ENCODE measurements around the gene MAST4.

MAST4 gene

DNA sequence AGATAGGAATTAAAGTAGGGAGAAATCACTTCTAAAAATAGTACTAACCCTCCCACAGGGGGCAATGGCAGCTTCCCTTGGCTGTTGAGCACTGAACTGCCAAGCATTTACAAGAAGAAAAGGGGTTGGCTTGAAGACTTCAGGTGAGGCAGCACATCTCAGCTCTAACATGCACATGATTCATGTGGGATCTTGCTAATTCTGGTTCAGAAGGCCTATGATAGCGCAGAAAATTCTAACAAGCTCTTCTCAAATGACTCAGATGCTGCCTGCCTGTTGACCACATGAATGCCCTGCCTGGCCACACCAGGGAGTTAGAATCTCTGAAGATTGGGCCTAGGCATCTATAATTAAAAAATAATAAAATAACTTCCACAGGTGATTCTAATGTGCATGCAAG is 577.8 kb downstream of the MAST4 start:
- no peak for DNase-seq

DNA sequence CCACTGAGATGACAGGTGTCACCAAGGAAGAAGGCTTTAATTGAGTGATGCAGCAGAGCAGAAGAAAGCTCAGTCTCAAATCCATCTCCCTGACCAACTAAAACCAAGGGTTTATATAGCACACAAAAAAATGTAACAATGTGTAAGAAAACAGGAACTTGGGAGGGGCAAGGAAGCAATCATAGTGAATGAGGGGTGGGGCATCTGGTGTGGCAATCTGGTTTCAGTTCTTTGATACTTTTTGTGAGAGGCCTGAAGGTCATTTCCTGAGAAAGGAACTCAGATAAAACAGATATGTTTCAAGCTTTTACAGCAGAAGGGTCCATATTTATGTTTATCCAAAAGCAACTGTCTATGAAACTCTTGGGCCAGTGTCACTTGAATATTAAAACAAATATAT is 580.7 kb downstream of the MAST4 start:
- DNase-seq, result no peak

DNA sequence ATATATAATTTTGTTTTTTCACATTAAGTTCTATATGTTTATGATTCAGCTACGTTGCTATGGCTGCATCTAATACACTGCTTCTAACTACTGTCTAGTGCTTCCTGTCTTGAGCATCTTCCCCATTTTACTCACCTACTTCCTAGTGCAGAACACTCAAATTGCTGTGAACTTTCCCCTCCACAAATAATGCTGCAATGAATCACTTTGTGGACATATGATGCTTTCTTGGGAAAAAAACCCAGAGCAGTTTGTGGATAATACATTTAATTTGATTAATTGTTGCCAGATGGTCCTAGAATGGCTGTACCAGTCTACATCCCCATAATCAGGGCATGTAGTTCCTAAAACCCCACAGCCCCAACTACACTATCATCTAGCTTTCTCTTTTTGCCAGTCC is 581.9 kb downstream of the MAST4 start:
- no peak for DNase-seq

DNA sequence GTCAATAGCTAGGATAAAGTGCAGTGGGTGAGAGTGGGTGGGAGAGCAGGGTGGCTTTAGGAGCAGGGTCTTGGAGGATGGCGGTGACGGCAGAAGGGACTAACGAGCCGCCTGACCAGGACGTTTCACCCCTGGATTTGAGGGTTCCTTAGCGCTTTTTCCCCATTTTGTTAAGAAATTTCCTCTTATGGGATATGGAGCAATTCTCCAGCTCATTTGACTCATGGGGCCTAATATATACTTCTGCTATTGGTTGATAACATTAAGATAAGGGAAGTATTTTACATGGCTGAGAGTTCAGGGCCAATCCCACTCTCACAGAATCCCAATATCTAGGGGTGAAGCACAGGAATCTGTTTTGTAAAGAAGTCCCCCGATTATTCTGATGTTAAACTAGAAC is 582.8 kb downstream of the MAST4 start:
- no peak for DNase-seq

DNA sequence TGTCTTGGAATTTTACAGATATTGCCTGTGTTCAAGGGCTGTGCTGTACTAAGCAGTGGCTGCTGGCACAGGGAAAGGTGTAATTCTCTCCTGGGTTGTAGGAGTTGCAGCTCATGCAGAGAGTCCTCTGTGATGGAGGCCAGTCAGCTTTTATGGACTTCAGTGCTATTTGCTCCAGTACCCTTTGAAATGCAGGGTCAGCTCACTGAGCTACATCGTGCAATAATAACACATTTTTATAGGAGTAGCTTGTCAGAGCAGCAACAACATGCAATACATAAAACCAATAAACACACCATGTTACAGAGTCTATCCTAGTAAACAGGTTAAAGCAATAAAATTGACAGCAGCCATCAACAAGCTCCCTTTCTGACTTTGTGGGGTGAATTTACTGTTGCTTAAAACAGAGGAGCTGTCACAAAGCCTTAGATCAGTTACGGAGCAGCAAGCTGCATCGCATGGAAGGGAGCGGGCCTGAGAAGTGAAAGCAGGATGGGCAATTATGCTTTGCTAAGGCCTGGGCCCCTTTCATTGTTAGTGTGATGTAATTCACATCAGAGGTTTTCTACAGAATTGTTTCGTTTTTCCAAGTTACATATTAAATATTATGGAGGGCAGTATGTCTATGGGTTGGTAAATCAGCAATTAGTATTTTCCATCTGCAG is 583.6 kb downstream of the MAST4 start:
- no peak for DNase-seq

DNA sequence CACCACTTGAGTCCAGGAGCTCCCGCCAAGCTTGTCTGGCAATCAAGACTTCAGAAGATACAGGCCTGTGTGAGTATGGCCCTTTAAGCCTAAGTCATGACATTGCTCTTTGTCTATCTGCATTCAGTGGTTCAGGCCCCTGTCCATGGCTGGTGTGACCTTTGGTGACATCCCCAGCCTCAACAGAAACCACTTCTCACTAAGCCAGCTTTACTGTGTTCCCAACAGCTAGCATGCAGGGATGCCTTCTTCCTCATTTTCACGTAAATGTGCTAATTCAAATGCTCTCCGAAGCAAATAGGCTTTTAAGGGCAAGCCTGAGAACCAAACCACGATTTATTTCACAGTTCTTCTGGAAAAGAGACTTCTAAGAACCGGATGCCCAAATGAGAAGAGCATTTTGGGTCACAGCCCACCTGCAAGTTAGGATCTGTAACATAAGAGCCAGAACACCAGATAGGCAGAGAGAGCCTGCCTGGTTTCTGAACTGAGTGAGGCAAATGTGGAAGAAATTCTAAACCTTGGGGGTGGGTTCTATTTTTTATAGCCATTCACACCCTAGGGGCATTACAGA is 585.5 kb downstream of the MAST4 start:
- no peak for DNase-seq

DNA sequence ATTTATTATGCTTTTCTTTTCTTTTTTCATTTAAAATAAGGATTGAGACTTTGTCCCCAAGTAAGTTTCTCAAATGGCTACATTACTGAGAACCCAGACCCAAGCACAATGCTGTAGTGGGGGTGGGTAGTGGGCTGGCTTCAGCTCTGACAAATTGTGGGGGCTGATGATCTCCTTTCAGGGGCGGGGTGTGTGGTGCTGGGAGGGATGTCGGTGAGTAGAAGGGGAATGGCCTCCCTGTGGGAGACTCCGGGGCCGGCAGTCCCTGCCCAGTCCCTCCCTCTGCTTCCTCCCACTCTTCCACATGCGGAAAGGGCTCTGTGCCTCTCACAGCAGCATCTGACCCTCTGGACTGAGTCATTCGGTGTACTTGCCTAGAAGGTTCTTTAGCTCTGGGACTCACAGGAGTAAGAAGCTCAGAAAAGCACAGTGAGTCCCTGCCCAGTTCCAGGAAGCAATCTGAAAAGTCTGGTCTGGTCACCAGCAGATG is 586.2 kb downstream of the MAST4 start:
- no peak for DNase-seq

DNA sequence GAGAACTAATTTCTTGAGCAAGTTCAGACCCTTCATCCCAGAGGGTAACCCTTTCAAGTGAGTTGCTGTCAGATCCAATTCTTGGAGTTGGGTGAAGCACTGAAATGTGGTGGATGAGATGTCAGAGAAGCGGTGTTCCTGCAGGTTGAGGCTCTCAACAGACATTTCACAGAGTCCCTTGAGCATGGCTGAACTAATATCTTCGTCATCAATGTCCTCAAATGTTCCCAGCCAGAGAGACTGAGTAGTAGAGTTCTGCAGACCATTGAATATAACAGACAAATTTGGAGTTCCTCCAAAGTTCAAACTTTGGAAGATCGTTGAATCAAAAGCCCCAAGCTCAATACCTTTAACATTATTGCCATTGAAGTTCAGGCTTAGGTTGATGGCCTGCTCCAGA is 587.7 kb downstream of the MAST4 start:
- DNase-seq, result no peak

DNA sequence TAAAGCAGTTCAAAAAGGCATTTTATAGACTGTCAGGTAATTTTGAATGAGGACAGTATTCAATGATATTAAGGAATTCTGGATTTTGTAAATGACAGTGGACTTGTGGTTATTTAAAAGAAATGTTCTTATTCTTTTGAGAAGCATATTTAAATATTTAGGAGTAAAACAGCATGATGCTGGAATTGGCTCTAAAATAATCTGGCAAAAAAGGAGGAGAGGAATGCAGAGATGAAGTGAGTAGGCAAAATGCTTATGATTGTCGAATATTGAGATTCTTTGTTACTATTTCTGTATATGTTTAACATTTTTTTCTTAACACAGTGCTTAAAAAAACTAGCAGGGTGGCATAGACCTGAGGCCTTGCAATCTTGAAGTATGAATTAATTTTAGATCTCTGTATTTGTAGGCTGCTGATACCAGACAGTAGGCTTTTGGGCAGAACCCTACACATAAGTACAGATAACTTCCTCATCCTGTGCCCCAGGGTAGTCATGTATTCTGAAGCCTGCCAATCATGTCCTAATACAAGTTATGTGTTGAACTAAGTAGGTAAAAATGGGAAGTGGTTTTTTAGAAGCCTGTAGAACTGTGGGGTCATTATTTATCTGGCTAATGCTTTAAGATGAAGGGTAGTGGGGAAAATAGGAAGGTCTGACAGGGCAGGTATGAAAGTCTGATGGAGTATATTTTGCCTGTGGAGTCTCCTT is 591.0 kb downstream of the MAST4 start:
- no peak for DNase-seq

DNA sequence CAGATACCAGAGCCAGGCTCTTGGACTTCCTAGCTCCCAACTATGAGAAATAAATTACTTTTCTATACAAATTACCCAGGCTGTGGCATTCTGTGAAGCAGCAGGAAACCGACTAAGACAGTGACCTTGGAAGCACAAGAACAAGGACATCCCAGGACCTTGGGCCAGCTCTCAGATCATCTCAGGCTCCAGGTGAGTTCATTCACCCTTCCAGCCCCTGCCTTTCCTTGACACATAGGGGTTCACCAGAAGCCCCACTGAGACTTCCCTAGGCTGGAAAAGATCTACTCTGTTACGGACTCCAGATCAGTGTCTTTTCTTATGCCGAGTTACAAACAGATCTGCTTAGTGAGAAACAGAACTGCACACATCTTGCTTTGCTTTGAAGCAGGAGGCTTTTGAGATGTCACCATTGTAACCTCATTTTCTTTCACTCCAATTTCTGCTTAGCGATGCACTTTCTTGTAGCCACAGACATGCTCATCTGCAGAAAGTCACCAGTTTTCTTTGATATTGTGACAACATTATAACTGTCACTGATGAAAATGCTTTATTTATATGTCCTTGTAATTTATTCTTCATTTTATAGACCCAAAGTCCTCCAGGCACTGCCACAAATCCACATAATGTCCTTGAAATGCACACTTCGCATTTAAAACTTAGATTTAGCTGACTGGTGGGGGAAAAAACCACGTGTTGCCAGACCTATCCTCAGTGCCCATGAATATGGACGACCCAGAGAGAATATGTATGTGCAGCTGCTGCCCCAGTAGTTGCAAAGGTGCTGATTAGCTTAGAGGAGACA is 592.3 kb downstream of the MAST4 start:
- no peak for DNase-seq

DNA sequence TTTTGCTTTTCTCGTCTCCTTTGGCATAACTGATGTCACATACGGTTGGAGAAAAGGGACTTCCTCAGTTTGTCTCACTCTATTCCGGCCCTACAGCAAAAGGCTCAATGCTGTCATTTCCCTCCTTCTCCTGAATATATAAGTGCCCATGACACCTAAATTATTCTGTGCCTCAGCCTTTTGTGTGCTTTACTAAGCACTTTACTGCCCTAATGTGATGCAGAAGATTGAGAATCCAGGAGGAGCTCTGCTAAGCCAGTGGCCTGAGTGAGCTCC is 592.8 kb downstream of the MAST4 start:
- DNase-seq, result no peak

DNA sequence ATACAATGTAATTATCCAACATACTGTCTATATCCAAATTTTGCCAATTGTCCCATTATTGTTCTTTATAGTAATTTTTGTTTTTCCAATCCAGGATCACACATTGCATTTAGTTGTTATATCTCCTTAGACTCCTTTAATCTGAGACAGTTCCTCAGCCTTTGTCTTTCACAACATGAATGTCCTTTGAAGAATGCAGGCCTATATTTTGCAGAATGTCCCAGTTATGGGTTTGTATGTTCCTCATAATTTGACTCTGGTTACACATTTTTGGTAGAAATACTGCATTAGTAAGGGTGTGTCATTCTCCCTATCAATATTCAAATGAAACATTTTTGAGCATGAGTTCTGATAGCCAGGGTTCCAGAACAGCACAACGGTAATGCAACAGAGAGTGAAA is 593.7 kb downstream of the MAST4 start:
- DNase-seq, result no peak

DNA sequence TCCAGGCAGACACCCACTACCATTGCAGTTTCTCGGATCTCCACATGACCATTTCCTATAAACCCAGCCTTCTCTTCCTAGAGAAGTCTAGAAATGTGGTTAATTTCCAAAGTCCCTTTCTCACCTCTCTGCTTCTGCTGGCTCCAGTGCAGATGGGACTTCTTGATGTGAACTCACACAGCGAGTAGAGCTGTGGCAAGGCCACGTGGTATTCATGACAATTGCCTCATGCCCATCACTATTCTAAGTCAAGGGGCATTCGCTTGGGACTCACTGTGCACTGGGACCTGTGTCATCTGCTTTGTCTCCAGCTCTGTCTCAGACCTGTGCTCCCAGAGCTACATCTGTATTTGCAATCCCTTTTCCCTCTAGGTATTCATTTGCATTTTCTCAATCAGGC is 594.2 kb downstream of the MAST4 start:
- DNase-seq, result no peak

DNA sequence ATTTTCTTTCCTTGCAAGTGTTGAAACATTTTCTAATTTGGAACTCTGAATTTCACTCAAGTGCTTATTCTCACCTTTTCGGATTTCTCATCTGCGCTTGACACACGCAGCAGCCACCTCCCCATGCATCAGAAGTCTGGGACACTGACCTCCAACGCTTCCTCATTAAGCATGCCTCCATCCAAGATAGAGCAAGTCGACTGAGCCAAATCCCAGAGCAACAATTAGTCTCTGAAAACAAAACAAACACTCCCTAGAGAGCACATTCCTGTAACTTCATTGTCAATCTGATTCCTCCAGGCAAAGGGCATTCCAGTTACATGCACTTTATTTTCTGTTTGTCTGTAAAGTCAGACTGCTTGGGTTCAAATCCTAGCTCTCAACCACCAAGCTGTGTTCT is 594.7 kb downstream of the MAST4 start:
- no peak for DNase-seq

DNA sequence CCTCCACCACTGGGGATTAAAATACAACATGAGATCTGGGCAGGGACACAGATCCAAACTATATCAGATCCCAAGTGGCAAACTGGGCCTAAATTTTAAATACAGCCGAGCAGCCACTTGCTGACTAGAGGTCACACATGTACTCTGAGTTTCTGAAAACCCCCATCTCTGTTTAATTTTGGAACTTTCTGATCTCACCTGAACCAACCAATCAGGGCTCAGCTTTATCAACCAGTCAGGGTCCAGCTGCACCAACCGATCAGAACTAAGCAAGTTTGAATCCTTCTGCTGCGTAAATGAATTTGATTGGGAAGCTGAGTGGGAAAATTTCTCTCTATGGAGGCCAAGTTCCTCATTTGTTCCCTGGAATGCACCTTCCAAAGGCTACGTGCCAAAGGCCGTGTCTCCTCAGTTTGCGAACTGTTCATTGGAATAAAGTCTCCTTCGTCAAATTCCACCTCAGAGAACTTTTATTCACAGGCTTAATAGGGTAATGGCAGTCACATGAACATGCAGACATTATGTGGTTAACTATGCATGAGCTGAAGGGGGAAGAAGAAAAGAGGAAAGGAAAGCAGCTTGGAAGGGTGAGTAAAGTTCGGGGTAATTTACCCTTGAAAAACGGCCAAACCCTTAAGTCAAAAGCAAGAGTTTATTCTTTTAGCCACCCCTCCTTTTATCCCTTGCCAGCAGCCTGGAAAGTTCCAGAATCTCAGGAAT is 596.7 kb downstream of the MAST4 start:
- no peak for DNase-seq

DNA sequence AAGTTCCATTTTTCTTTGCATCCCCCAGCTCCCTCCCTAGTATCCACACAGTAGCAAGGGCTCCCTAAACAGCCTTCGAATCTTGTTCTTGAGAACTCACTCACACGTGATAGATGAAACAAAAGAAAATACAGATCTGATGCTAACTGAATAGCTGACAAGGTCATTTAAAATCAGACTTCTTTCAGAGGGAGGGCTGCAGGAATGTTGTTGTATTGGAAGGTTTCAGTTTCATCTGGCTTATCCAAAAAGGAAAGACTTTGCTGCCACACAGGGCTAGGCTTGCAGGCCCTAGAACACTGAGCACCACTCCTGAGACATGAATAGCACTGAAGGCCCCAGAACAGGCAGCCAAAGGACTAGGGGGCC is 597.2 kb downstream of the MAST4 start:
- DNase-seq, result no peak

DNA sequence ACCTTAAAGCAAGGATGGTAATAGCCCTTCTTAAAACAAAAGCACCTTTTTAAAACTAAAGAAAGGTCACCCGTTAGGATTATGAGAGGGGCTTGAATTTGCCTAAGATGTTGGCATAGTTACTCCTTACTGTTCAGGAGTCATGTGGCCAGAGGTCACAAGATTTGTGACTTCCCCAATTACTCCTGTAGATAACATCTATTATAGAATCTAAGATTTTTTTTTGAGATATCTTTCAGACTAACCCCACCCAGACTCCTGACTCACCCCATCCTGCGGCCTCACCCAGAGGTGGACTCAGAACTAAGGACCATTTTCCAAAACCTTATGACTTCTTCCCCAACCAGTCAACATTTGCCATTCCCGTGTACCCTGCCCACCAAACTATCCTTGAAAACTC is 598.0 kb downstream of the MAST4 start:
- DNase-seq, result no peak

DNA sequence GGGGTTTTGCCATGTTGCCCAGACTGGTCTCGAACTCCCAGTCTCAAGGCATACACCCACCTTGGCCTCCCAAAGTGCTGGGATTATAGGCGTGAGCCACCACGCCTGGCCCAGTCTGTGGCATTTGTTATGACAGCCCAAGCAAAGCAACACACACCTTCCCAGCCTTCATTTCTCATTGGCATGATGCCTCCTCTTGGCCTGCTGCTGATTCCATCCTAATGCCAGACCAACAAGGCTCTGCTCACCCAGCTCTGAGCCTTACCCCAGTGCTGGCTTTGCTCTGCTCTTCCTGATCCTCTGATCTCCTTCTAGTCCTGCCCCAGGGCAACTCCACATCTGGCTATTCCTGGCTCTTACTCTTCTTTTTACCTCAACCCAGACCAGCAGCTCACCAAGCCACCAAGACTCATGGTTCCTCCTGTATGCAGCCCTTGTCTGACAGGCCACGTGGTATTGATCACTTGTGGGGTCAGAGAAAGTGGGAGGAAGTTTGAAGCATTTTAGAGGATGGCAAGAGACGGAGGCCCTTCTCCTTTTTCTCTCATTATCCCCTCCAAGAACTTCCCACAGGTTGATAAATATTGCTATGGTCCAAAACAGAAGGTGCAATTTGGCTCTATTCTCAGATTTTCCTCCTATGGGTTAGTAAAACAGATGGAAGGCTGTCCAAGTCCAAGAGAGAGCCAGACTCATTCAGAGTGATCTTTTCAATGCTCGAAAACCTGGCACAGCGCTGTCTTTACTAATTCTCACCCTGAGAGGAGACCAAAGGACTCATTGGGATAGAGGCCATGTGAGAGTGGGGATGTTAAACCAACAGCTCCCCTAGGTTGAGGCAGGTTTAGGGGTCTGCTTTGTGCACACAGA is 599.4 kb downstream of the MAST4 start:
- DNase-seq, result no peak

DNA sequence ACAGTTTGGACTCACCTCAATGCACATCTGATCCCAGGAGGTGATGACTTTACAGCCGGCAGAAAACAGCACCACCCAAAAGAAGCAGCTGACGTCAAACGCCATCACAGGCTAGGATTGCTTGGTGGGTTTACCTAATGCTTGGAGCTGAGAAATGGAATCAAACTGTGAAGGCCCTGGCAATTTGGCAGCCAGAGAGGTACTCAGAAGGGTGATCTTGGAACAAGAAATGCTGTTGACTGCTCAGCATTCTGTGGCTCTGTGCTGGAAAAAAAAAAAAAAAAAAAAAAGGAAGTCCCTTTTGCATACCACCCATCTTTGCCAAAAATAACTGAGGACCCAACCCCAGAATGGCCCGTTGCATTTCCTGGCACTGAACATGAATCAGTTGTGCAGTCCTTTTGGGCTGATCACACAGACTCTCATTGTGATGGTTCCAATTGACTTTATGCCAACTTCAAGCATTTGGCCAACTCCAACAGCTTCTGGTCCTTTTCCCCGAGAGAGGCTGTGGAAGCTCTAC is 600.4 kb downstream of the MAST4 start, which contains the start of gene CD180:
TSS of gene CD180 (minus strand) at position 263 of the 523 bp plus-strand sequence. CDS start at position 105, 158 bp downstream.
- no peak for DNase-seq

DNA sequence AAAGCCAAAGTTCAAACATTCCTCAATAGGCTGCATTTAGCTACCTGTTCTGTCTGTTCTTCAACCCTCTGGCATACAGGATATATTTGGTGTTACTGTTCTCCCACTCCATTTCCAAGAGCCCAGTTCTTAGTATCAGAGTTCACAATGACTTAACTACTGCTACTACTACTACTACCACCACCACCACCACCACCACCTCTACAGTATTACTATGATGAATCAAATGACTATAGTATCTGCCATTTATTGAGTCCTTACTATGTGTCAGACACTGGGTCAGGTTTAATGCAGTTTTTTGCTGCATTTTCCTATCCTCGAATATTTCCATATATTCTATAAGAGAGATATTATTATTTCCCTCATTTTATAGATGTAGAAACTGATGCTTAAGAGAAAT is 601.3 kb downstream of the MAST4 start:
- no peak for DNase-seq

DNA sequence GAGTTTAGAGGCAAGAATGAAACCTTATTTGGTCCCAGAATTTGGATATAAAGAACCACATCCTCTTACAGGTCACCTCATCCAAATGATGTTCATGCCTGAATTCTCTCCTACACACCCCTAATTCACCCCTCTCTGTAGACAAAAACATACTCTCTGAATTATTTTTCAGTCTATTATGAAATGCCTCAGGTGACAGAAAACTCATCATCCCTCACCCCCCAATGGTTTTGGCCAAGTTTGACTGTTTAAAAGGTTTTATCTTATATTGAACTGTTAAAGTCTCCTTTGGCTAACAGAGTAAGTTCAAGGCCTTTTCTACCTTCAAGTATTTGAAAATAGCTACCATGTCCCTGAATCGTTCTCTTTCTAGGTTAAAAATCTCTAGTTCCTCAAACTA is 602.7 kb downstream of the MAST4 start:
- no peak for DNase-seq

DNA sequence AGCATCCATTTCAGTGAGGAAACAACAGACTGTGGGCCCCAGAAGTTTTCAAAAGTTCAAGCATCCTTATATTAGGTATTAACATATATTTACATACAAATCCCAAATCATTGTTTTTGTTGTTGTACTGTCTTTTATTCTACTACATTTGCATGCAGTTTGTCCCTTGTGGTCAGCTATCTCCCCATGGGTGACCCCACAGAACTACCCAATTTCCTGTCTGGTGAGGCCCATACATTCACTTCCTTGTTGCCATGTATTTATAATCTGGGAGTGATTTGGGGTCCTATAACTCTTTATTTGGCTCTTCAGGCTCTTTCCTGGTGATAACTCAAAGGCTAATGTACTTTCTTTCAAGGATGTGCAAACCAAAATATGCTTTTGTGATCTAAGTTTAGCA is 603.7 kb downstream of the MAST4 start:
- DNase-seq, result no peak

All from stimulated activated CD4-positive, alpha-beta T cell treated with anti-CD3 and anti-CD28 coated beads, Interleukin-2, amount 100 ng/mL, for 48 hours (primary cell).